AG04449 (cell line): ENCODE results near the gene SUGCT.
"Not testable (repeated sequence)": the region's sequence is repeated elsewhere in the genome, so short reads cannot be mapped to it uniquely, and the experiment has no call there.

Experiments
- CTCF ChIA-PET: fragments of 350-600 bp; formaldehyde crosslinking; extraction: SDS; loops from one replicate; lab custom pipeline; 2021; ENCODE audit warnings: antibody characterized with exemption; lab: Yijun Ruan, JAX
- POLR2A ChIA-PET: fragments of 400-600, 350-600 bp; formaldehyde crosslinking; extraction: SDS; loops from one replicate; lab custom pipeline; 2020; ENCODE audit warnings: antibody characterized with exemption, inconsistent platforms; lab: Yijun Ruan, JAX
- DNase-seq: peaks from one replicate; pipeline ENCODE4 v3.0.0-alpha.2; 2010; ENCODE audit warnings: low read depth, low spot score
- H3K4me3 ChIP-seq: 2 replicates; pipeline ENCODE4 v1.5.1; 2011; ENCODE audit warnings: low read depth, mild to moderate bottlenecking, control low read depth, low read length
- TF ChIP-seq, protein P1 (sequence below): IDR thresholded peaks from one replicate; pipeline ENCODE4 v1.5.1; 2011; ENCODE audit warnings: mild to moderate bottlenecking, moderate library complexity, low read length, control low read depth, inconsistent platforms; ENCODE audit not compliant: insufficient read depth; ENCODE audit errors: missing control alignments

The SUGCT gene

GRCh38 chr7:40204581-40204980 is 69.8 kb downstream of the SUGCT start:
- CTCF ChIA-PET: interaction anchor here (1.7 kb wide), 1 partner anchor 9 kb away, joined by 3 read pairs; no protein-coding TSS in a partner anchor
- H3K4me3 ChIP-seq: no peak overlapping the region
- DNase-seq: no peak
- POLR2A ChIA-PET: no interaction called here
- TF ChIP-seq, protein P1, sequence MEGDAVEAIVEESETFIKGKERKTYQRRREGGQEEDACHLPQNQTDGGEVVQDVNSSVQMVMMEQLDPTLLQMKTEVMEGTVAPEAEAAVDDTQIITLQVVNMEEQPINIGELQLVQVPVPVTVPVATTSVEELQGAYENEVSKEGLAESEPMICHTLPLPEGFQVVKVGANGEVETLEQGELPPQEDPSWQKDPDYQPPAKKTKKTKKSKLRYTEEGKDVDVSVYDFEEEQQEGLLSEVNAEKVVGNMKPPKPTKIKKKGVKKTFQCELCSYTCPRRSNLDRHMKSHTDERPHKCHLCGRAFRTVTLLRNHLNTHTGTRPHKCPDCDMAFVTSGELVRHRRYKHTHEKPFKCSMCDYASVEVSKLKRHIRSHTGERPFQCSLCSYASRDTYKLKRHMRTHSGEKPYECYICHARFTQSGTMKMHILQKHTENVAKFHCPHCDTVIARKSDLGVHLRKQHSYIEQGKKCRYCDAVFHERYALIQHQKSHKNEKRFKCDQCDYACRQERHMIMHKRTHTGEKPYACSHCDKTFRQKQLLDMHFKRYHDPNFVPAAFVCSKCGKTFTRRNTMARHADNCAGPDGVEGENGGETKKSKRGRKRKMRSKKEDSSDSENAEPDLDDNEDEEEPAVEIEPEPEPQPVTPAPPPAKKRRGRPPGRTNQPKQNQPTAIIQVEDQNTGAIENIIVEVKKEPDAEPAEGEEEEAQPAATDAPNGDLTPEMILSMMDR: no peak

GRCh38 chr7:40205992-40206391 is 71.2 kb downstream of the SUGCT start:
- DNase-seq: no peak
- TF ChIP-seq, protein P1: no peak
- H3K4me3 ChIP-seq: no peak overlapping the region
- POLR2A ChIA-PET: interaction anchor here (0.6 kb wide), 1 partner anchor 43 kb away, joined by 5 read pairs; no protein-coding TSS in a partner anchor
- CTCF ChIA-PET: interaction anchor here (1.7 kb wide), 1 partner anchor 8 kb away, joined by 3 read pairs; no protein-coding TSS in a partner anchor

GRCh38 chr7:40211276-40212003 is 76.6 kb downstream of the SUGCT start:
- no peak overlapping the region for H3K4me3 ChIP-seq
- ChIA-PET POLR2A (interaction anchor here (0.7 to 1.5 kb wide), 4 partner anchors 11 to 1658 kb away, joined by 3 to 6 read pairs (median 4); no protein-coding TSS in a partner anchor), CTCF (interaction anchor here (0.7 to 2.0 kb wide), 3 partner anchors 12 to 21 kb away, joined by 4 to 12 read pairs (median 7); no protein-coding TSS in a partner anchor)
- TF ChIP-seq, protein P1: no peak
- no peak for DNase-seq

- no peak overlapping the region for H3K4me3 ChIP-seq
- CTCF ChIA-PET: interaction anchor here (1.3 kb wide), 1 partner anchor 8 kb away, joined by 3 read pairs; no protein-coding TSS in a partner anchor
- DNase-seq: no peak
- POLR2A ChIA-PET: interaction anchor here (0.6 kb wide), 1 partner anchor 93 kb away, joined by 3 read pairs; no protein-coding TSS in a partner anchor
- TF ChIP-seq, protein P1: no peak
Measured at GRCh38 chr7:40213291-40213690, 78.5 kb downstream of the SUGCT start.

DNA sequence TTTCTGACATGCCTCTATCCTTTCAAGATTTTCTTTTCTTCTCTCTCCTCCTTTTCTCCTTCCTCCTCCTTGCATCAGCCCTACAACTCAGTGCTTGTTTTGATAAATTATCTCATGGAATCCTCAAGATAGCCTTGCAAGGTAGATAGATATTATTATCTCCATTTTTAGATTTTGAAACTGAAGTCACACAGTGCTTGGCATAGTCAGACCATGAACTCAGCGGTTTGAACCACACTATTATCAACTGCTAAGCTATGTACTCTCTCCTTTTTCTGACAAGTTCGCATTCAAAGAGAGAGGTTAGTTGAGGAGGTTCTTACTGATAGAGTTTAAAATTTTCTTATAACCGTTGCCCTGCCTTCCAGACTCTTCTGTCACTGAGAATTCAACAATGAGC is 79.1 kb downstream of the SUGCT start:
- ChIA-PET CTCF (interaction anchor here (1.3 kb wide), 1 partner anchor 8 kb away, joined by 3 read pairs; no protein-coding TSS in a partner anchor), POLR2A (interaction anchor here (0.6 kb wide), 1 partner anchor 92 kb away, joined by 3 read pairs; no protein-coding TSS in a partner anchor)
- no peak overlapping the region for H3K4me3 ChIP-seq
- DNase-seq: no peak
- TF ChIP-seq, protein P1: no peak

DNA sequence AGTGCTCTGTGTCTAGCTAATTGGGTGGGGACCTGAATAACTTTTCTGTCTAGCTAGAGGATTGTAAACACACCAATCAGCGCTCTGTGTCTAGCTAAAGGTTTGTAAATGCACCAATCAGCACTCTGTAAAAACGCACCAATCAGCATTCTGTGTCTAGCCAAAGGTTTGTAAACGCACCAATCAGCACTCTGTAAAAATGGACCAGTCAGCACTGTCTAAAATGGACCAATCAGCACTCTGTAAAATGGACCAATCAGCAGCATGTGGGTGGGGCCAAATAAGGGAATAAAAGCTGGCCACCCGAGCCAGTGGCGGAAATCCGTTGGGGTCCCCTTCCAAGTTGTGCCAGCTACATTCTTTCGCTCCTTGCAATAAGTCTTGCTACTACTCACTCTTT is 83.8 kb downstream of the SUGCT start:
- DNase-seq, POLR2A ChIA-PET, H3K4me3 ChIP-seq: not testable (repeated sequence)
- CTCF ChIA-PET: interaction anchor here (1.1 kb wide), 1 partner anchor 13 kb away, joined by 3 read pairs; no protein-coding TSS in a partner anchor
